Activated CD4-positive, alpha-beta T cell treated with anti-CD3 and anti-CD28 coated beads for 1 hour (primary cell): ENCODE results near the gene PDCD1.

Source experiments
- DNase-seq: peaks from one replicate; pipeline ENCODE4 v3.0.0-alpha.2; 2020

PDCD1 gene

DNA sequence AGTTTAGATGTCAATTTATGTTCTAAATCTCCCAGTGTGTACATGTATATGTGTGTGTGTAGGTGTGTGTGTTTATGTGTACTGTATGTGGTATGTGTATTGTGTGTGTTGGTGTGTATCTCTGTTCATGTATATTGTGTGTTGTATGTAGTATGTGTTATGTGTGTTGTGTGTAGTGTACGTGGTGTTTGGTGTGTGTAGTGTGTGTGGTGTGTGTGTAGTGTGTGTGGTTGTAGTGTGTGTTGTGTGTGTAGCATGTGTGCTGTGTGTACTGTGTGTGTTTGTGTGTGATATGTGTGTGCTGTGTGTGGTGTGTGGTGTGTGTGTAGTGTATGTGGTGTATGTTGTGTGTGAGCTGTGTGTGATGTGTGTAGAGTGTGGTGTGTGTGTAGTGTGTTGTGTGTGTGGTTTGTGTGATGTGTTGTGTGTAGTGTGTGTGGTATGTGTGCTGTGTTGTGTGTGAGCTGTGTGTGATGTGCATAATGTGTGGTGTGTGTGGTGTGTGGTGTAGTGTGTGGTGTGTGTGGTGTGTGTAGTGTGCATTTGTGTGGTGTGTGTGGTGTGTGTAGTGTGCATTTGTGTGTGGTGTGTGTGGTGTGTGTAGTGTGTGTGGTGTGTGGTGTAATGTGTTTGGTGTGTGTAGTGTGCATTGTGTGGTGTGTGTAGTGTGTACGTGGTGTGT, 5.6 kb upstream of the PDCD1 start:
- DNase-seq, result no peak

DNA sequence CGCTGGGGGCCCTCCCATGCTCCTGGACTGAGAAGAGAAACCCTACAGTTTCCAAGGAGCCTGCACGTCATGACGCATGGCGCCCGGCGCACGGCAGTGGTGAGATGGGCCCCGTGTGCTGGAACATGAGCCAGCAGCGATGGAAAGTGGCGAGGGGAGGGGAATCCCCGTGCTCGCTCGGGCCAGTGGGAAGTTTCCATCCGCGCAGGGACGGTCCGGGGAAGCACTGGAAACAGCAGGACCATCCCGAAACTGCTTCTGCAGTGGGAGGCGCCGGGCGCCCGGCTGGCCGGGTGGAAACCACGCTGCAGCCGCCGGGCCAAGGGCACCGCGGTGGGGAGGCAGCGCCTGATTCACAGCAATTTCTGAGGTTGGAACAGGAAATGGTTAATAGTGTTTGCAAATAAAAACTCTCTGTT, 4.9 kb upstream of the PDCD1 start:
- peak; percentile 41 for DNase-seq

DNA sequence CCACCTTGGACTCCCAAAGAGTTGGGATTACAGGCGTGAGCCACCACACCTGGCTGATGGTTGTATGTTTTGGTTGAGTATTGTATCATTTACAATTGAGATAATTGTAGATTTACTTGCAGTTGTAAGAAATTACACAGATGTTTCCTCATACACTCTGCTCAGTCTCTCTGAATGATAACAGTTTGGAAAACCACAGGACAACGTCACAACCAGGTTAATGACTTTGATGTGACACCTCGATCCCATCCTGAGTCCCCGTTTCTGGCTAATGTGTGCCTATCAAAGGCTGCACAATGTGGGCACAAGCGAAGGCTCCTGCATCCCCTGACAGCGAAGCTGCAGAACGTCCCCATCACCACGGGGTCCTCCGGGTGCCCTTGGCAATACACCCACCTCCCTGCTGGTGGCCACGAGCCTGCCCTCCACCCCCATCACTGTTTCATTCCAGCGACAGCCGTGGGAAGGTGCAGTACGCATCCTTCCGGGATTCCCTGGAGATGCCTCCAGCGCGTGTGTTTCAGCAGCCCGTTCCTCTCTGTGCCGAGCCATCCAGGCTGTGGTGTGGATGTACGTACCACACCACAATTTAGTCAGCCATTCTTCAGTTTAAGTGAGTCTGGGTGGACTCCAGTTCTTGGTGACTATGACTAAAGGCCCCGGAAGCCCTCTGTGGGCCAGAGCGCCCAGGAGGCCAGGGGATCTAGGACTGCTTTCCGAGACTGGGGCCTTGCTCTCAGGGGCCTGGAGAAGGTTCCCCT, 4.3 kb upstream of the PDCD1 start:
- no peak for DNase-seq

DNA sequence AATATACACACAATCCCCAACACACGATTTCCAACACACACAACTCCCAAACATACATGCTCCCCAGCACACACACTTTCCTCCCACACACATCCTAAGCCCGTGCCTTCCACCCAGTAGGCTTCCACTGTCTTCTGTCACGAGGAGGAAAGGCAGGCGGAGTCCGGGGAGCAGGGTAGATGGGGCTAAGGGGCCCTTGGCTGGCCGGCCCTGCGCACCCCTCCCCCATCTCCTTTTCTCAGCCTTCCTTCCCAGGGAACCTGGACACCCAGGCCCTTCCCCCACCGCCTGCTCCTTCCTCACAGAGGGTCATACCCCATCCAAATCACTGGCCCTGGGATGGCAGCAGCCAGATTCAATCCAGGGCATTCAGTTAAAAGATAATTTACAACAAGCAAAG, 3.4 kb upstream of the PDCD1 start:
- no peak for DNase-seq

DNA sequence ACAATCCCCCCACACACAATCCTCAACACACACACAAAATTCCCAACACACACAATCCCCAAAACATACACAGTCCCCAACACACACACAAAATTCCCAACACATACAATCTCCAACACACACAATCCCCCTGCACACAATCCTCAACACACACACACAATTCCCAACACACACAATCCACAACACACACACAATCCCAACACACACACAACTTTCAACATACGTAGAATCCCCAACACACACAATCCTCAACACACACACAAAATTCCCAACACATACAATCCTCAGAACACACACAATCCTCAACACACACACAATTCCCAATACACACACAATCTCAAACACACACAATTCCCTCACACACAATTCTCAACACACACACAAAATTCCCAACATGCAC, 2.6 kb upstream of the PDCD1 start:
- no peak for DNase-seq

DNA sequence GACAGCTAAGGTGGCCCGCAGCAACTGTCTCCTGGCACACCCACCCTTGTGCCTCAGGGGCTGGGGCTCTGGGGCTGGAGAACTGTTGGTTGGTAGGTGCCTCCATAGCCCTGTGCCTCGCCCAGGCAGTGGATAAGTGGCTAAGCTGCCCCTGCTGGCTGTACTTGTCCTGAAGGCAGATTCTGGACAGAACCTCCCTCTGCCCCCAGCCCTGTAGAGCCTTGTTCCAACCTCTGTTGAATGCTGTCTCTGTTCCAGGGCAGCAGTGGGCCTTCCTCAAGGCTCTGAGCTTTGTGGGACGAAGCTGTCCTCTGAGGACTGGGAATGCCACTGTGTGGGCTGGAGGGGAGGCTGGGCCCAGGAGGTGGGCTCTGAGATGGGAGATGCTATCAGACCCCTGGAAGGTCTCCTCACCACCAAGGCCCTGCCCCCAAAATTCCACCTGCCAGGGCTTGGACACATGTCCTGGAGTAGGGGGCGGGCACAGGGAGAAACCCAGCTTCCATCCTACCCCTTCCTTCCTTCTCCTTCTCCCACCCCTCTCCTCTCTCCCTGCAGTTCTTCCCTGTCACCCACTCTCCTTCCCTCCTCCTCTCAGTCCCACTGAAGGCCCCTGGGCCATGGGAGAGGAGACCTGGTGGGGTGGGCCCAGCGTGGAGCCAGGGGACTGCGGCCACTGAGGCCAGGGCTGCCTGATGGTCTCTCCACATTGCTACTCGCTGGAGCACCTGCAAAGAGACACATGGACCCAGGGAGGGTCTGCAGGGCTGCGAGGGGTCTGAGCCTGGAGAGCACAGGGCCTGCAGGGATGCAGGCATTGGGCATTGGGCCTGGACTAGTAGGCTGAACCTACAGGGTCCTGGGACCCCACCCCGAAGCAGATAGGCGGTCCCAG, 1.7 kb upstream of the PDCD1 start:
- no peak for DNase-seq

DNA sequence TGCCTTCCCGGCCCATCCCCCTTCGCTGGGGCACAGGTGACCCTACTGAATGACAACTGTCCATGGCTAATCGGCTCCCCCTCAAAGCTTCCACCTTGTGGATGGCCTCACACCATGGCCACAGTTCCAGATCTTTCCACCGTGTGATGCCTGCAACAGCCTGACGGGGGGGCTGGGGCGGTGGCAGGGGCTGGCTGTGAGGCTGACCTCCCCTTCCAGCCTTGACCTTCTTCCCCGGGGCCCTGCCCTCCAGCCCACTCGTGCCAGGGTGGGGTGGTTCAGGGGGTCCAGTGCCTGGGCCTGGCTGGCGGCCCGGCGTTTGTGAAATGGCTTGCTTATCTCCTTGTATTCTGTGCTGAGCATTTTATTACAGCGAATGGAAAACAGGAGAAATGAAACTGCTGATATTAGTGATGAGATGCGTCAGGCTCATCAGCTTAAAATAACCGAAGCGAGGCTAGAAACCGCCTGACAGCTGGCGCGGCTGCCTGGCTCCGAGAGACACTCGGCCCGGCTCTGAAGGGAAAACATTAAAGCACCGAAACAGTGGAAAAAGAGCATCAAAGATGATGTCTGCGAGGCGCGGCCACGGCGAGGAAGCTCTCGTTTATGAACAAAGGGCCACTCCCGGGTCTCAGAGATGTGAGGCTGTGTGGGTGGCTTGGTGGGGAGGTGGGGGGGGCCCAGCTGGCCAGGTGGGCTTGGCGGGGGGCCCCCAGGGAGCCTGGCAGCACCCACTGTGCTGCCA, 916 bp upstream of the PDCD1 start:
- DNase-seq, result peak; percentile 70

DNA sequence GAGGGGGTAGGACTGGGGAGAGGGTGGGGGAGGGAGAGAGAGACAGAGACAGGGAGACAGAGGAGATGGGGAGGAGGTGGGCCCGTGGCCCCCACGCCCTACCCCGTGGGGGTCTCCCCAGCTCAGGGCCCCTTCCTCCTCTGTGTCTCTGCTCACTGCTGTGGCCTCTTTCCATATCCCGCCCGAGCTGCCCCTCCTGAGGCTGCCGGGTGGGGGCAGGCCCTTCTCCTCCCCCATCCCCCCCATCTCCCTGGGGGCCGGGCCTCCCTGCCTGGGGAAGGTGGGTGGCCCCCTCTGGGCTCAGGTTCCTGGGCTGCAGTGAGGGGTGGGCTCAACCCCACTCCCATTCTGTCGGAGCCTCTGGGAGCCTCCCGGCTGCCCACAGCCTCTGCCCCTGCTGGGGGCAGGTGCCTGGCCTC, 332 bp upstream of the PDCD1 start:
- no peak for DNase-seq

DNA sequence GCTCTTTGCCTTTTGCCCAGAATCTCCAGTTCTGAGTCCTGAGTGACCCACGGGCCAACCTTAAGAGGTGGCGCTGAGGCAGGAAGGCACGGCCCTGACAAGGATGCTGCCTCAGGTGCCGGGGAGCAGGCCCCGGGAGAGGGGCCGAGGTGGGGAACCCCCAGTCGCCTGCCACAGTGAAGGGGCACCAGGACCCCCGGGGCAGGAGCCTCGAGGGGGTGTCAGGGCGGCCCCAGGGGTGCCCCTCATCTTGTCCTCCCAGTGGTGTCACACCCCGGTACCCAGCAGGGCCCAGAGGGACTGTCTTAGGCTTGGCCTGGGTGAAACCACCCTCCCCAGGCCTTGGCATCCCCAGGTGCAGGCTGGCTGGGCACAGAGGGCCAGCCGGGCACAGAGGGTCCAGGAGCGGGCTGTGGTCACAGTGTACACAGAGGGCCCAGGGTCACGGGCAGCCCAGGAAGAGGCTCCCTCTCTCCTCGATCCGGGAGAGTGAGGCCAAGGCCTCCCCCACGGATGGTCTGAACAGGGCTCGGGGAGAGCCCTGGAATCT, 1.0 kb downstream of the PDCD1 start:
- DNase-seq, result no peak

DNA sequence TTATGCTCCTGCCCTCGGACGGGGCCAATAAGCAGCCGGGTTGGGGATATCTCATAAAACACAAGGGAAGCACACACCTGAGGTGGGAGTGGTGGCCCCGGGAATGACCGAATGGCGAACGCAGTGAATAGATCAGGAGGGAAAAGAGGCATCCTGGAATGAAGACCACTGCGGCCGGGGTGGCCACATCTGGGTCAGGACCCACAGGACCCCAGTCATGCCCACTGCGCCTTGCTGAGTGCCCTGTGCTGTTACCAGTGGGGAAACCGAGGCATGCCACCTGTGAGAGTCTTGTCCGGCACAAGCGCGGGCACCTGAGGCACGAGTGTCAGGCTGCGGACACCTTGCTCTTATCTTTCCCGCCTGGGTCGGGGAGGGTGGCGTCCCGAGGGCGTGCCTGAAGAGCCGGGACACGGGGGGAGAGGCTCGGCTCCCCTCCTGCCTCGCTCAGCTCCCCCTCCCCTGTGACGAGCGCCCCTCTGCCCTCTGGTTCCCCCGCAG, 1.6 kb downstream of the PDCD1 start:
- peak; percentile 7 for DNase-seq

DNA sequence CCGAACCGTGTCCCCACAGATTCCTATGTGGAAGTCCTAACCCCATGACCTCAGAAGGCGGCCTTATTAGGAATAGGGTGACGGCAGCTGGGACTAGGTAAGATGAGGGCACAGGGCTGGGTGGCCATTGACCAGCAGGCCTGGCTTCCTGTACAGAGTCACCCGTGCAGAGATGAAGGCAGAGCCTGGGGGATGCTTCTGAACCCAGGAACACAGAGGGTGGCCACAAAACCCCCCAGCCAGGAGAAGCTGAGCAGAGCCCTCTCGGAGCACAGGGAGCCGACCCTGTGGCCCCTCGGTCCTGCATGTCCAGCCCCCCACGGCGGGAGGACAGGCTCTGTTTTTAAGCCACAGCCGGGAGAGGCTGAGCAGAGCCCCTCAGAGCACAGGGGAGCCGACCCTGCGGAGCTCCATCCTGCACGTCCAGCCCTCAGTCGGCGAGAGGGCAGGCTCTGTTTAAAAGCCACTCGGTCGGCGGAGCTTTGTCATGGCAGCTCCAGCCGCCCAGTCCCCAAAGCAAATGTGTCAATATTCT, 2.7 kb downstream of the PDCD1 start:
- DNase-seq, result no peak

DNA sequence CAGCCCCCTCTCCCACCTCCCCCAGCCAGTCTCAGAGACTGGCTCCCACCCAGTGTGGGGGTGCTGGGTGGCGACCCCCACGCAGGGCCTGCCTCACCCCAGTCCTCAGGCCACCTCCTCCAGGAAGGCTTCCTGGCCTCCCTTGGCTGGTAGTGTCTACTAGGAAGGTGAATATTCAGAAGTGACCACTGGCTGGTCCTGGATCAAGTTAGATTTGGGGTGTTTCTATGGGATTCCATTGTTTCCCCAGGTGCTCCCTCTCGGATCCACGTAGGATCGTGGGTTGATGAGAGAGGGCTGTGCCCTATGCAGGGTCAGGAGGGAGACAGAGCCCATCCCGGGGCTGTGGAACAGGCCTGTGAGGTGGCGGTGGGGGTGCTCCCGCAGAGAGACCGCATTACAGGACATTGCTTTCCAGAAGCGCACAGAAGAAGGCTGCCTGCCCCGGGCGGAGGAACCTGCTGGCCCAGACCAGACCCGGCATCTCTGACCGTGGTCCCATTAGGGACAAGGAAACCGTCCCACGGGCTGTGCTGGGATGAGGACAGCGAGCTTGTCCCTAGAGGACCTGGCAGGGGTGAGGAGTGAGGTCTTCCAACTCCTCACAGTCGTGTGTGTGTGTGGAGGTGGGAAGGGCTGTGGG, 3.3 kb downstream of the PDCD1 start:
- DNase-seq, result peak; percentile 7

DNA sequence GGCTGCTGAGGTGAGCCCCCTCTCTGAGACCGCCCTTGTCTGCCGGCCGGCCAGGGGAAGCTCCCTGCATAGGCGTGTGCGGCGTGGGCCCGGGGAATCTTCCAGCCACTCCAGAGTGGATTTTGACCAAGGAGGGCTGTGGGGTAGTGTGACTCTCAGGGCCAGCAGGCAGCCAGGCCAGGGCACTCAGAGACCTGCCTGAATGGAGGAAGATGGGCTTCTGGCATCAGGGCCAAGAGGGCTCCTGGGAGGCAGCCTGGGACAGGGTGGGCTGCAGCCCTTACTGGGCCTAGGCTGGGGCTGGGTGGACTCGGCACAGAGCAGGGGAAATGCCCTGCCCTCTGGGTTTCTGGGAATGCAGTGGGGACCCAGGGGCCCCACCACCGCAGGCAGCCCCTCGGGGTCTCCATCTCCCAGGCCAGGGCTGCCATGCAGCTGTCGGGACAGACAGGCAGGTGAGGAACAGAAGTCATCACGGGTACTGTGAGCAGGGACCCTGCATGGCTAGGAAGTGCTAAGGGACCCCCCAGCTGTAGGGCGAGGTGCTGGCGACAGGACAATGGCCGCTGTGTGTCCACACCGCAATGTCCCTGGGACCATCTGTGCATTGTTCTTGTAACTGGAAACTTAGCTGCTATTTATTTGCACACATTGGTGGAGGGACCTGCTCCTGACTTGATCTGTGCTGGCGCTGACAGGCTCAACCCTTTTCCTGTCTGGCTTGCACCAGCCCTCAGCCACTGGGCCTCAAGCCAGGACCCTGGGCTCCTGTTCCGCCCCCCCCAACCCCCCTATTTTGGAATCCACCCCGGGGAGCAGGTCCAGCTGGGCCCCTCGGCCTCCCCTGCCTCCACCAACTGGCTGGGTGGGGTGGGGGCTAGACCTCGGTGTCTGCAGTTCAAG, 4.1 kb downstream of the PDCD1 start:
- DNase-seq, result peak; percentile 7

DNA sequence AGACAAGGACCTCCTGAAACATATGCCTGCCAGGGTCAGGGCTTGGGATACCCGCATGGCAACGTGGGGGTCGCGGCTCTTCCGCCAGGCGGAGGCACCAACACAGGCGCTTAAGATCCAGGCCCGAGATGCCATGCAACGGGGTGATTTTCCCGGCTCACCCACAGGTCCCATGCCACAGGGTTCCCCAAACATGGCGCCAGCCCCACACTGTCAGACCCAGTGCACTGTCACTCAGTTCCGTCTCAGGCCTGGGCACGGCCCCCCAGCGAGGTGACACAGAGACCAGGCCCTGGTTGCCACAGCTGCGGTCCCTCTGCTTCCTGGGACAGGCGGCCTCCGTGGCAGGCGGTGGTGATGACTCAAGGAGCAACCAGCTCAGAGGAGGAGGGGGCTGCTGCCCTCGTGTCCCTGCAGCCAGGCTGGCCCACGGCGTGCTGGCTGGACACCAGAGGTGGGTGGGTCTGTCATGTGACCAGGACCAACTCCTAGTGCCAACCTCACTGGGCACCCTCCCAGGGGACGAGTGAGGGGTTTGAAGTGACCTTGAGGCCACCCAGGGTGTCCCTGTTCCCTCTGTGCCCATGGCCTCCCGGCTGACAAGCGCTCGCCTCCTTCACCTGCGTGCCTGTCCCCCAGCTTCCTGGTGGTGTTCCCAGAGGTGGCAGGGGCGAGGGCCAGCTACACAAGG, 4.9 kb downstream of the PDCD1 start:
- DNase-seq, result peak; percentile 7

DNA sequence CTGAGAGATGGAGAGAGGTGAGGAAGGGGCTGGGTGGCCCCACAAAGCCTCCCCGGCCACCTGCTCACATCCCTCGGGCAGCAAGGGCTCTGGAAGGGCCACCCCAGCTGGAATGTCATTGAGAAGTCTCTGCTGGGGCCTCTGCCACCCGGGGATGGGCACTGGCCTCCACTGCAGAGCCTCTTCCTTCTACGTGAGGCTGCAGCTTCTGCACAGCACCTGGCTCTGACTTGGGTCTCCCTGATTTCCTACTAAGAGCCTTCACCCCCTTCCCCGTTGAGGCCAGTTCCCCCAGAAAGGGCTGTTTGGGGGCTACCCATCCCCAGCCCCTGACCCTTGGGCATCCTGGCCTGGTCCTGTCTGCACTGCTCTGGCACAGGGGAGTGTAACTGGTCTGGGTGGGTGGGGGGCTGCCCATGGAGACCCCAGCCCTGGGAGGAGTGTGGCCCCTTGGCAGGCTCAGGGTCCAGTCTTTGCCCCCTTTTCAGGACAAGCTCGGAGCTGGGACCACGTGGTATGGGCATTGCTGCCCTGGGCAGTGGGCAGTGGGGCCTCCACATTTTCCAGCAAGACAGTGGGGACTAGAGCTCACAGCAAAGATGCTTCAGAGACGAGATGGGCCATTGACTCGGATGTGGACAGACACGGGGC, 5.6 kb downstream of the PDCD1 start:
- no peak for DNase-seq

DNA sequence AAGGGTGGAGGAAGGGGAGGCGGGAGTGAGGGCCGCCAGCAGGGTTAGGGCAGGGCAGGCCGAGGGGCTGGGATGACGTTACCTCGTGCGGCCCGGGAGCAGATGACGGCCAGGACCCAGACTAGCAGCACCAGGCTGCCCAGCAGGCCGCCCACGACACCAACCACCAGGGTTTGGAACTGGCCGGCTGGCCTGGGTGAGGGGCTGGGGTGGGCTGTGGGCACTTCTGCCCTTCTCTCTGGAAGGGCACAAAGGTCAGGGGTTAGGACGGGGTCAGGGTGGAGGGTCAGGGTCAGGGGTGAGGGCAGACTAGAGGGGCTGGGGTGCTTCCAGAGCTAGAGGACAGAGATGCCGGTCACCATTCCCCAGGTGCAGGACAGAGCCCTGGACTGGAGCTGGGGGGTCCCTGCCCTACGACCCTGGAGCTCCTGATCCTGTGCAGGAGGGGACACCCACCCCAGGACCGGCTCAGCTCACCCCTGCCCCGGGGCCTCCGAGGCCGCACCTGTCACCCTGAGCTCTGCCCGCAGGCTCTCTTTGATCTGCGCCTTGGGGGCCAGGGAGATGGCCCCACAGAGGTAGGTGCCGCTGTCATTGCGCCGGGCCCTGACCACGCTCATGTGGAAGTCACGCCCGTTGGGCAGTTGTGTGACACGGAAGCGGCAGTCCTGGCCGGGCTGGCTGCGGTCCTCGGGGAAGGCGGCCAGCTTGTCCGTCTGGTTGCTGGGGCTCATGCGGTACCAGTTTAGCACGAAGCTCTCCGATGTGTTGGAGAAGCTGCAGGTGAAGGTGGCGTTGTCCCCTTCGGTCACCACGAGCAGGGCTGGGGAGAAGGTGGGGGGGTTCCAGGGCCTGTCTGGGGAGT, 6.3 kb downstream of the PDCD1 start:
- DNase-seq, result peak; percentile 7

DNA sequence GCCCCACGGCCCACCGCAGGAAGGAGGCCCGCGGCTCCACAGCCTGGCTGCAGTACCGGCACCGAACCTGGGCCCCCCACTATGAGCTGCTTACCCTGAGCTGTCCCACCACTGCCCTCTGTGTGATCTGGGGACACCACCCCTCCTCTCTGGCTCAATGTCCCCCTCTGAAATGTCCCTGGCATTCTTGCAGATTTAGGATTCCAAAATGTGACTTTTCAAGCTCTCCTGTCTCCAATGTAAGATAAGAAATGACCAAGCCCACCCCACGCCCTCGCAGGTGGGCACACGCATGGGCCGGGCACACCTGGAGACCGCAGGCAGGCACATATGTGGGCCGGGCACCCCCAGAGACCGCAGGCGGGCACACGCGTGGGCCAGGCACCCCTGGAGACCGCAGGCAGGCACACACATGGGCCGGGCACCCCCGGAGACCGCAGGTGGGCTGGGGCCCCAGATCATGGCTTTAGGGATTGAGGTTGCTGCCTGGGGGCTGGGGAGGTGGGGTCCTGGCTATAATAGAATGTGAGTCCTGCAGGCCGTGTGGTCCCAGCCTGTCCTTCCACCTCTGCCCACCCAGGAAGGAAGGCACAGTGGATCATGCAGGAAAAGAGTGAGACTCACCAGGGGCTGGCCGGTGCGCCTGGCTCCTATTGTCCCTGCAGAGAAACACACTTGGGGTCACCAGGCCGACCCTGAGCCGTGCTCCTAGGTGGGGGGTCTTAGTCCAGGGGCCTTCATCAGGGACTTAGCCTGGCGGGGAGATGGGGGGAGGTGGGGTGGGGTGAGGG, 7.2 kb downstream of the PDCD1 start:
- DNase-seq, result no peak
